DMS153 treated with DMSO at 0.1 percent for 48 hours (cell line): ENCODE measurements around the gene DUSP10.

Experiments
- DNase-seq: peaks from one replicate; lab custom pipeline; 2025; ENCODE audit not compliant: unreplicated experiment; lab: John Stamatoyannopoulos, UW

Gene DUSP10

GRCh38 chr1:221734187-221734586 is 7.7 kb downstream of the DUSP10 start:
- no peak for DNase-seq

- DNase-seq, result no peak
Measured at GRCh38 chr1:221732052-221732451, 9.8 kb downstream of the DUSP10 start.

GRCh38 chr1:221729771-221730330 is 12.0 kb downstream of the DUSP10 start:
- no peak for DNase-seq

- no peak for DNase-seq
Measured at GRCh38 chr1:221728037-221728505, 13.8 kb downstream of the DUSP10 start.

- DNase-seq, result no peak
Measured at GRCh38 chr1:221727146-221728036, 14.5 kb downstream of the DUSP10 start.

- no peak for DNase-seq
Measured at GRCh38 chr1:221725735-221726672, 15.9 kb downstream of the DUSP10 start.

- DNase-seq, result no peak
Measured at GRCh38 chr1:221724931-221725605, 16.8 kb downstream of the DUSP10 start.

- no peak for DNase-seq
Measured at GRCh38 chr1:221723848-221724236, 18.0 kb downstream of the DUSP10 start.

GRCh38 chr1:221723018-221723847 is 18.7 kb downstream of the DUSP10 start:
- no peak for DNase-seq

GRCh38 chr1:221722254-221723017 is 19.5 kb downstream of the DUSP10 start:
- no peak for DNase-seq

GRCh38 chr1:221720545-221720944 is 21.3 kb downstream of the DUSP10 start:
- no peak for DNase-seq

- DNase-seq, result no peak
Measured at GRCh38 chr1:221719987-221720386, 21.9 kb downstream of the DUSP10 start.

- no peak for DNase-seq
Measured at GRCh38 chr1:221719278-221719597, 22.7 kb downstream of the DUSP10 start.

GRCh38 chr1:221718381-221719277 is 23.3 kb downstream of the DUSP10 start:
- no peak for DNase-seq

- no peak for DNase-seq
Measured at GRCh38 chr1:221717485-221717853, 24.4 kb downstream of the DUSP10 start.

GRCh38 chr1:221716713-221717484 is 25.0 kb downstream of the DUSP10 start:
- no peak for DNase-seq

- DNase-seq, result peak; percentile 88
Measured at GRCh38 chr1:221715321-221716169, 26.3 kb downstream of the DUSP10 start.
